Hypothalamus (tissue), 51 donors: Measurements from ENCODE around the gene NRL.

Experiments
- DNase-seq, 51 donors: peaks; one replicate each; lab custom pipeline; 2025; lab: John Stamatoyannopoulos, UW

Gene NRL

GRCh38 chr14:24100982-24101494 lies 13.7 kb downstream of the NRL start:
- no peak for DNase-seq

- DNase-seq: no peak
Measured at GRCh38 chr14:24100197-24100981, 14.4 kb downstream of the NRL start.

GRCh38 chr14:24098927-24099813 lies 15.6 kb downstream of the NRL start:
- peak in 17 of 51 donors; percentile 5 to 47 (median 19) for DNase-seq

- DNase-seq: no peak
Measured at GRCh38 chr14:24098229-24098926, 16.4 kb downstream of the NRL start.

- DNase-seq: no peak
Measured at GRCh38 chr14:24096545-24097181, 18.1 kb downstream of the NRL start.

- DNase-seq: peak in 12 of 51 donors; percentile 6 to 47 (median 19)
Measured at GRCh38 chr14:24095271-24096068, 19.3 kb downstream of the NRL start.

- peak in 1 of 51 donors; percentile 41 for DNase-seq
Measured at GRCh38 chr14:24094841-24095270, 19.9 kb downstream of the NRL start.

- DNase-seq: peak in 49 of 51 donors; percentile 28 to 89 (median 68)
Measured at GRCh38 chr14:24093901-24094840, 20.6 kb downstream of the NRL start, which contains the start of gene PCK2. PCK2 (plus strand) TSS chr14:24094311; CDS start chr14:24094406, 95 bp downstream.

GRCh38 chr14:24093207-24093900 lies 21.4 kb downstream of the NRL start:
- no peak for DNase-seq

- no peak for DNase-seq
Measured at GRCh38 chr14:24092505-24093206, 22.1 kb downstream of the NRL start.

GRCh38 chr14:24092110-24092504 lies 22.6 kb downstream of the NRL start:
- no peak for DNase-seq

- DNase-seq: no peak
Measured at GRCh38 chr14:24089890-24090289, 24.9 kb downstream of the NRL start.

- no peak for DNase-seq
Measured at GRCh38 chr14:24088095-24088494, 26.7 kb downstream of the NRL start.

- DNase-seq: no peak
Measured at GRCh38 chr14:24087004-24087403, 27.7 kb downstream of the NRL start.

GRCh38 chr14:24086193-24086955 lies 28.4 kb downstream of the NRL start:
- DNase-seq: no peak

GRCh38 chr14:24085215-24085614 lies 29.5 kb downstream of the NRL start:
- DNase-seq: no peak
